G401 (cell line): ENCODE results near the gene KRTAP10-2. TPM values are rescaled to one million over a fixed set of nuclear protein-coding genes. Genes with fewer than 3 reads are reported as not detected.

Source experiments
- DNase-seq: peaks from one replicate; pipeline ENCODE4 v3.0.0-alpha.2; 2015; ENCODE audit warnings: low spot score
- in situ Hi-C: cut with HindIII; loops from 2 replicates; pipeline ENCODE4 v1.10.0; 2016; ENCODE audit warnings: low sequenced_read_pairs, mixed read lengths
- total RNA-seq: library from RNA; depleted of rRNA; stranded (reverse); fragments of >200 nt; shearing (Covaris generic); gene quantifications from 2 replicates; pipeline ENCODE4 v1.2.3, GENCODE V29; 2014

The KRTAP10-2 gene
- total RNA-seq, 1 experiment from 2014 or later, result not detected

DNA sequence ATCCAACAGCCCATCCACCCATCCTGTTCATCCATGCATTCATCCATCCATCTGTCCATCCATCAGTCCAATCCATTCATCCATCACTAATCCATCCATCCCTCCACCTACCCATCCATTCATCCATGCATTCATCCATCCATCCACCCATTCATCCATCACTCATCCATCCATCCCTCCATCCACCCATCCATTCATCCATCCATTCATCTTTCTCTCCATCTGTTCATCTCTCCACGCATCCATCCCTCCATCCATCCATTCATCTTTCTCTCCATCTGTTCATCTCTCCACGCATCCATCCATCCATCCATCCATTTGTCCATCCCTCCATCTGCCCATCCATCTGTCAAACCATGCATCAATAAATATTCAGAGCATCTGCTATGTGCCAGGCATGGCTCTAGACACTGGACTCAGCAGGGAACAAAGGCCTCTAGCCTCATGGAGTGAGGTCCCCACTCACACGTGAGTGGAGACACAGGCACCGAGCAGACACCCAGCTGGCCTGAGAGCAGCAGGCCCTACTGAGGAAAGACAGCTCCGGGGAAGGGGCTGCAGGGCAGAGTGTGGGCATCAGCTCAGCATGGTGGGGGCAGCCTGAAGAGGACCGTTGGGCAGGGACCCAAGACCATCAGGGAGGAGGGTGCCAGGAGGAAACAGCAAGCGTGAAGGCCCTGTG, 20.9 kb downstream of the KRTAP10-2 start:
- in situ Hi-C loops, result no loop called here

DNA sequence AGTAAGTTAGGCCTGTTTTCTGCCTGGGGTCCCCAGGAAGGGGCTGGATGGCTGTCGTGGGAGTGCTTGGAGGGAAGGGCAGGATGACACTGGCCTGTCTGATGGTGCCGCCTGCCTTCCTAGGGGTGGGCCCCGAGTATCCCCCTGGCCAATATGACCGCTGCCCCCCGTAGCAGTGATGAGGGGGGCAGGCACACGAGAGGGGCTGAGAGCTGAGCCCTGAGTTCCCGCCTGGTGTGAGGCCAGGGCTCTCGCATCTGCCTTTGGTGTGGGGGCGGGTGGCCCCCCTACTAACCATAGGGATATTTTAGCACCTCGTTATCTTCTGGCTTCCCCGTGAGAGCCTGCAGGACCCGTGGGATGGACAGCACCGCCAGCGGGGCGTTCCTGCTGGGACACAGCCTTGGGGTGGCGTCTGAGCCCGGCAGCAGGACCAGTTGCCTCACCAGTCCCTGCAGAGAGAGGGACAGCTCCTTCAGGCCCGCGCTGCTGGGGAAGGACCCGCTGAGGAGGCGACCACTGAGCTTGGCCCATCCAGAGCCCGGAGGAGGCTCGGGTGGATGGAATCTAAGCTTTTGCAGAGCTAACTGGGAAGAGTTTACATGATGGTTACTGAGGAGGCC, 21.7 kb downstream of the KRTAP10-2 start:
- no peak for DNase-seq
- in situ Hi-C loops, result no loop called here

More for the DNA sequence above, 20.9 kb downstream of the KRTAP10-2 start:
- no peak for DNase-seq

DNA sequence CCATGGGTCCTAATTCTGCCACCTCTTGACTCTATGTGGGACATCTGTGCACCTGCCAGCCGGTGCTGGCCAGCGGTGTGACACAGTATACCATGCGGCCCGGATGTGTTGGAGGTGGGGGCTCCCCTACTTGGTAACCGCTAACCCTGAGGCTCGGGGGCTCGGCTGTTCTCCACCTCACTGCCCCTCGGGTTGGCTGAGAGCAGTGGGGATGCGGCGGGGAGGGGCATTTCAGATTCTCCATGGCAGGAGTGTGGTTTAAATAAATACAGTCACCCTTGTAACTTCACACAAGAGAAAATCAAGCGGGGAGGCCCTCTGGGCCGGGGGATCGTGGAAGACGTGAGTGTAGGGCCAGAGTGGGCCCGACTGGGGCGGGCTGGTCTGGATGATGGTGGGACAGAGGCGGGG, 22.3 kb downstream of the KRTAP10-2 start:
- no peak for DNase-seq
- in situ Hi-C loops, result no loop called here

DNA sequence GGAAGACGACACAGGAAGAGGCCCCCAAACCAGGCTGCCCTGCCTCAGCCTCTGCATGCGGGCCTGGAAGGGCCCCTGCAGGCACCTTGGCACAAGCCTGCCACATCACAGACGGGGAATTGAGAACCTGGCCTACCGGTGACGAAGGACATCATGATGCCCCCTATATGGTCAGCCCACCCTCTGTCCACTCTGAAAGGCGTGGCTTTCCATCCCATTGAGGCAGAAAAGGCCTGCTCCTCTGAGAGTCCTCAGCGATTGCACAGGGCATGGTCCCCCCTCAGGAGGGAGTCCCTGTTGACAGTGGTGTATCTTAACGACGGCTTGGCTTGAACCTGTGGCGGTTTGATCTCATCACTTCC, 22.7 kb downstream of the KRTAP10-2 start:
- in situ Hi-C loops, result no loop called here
- DNase-seq, result no peak

DNA sequence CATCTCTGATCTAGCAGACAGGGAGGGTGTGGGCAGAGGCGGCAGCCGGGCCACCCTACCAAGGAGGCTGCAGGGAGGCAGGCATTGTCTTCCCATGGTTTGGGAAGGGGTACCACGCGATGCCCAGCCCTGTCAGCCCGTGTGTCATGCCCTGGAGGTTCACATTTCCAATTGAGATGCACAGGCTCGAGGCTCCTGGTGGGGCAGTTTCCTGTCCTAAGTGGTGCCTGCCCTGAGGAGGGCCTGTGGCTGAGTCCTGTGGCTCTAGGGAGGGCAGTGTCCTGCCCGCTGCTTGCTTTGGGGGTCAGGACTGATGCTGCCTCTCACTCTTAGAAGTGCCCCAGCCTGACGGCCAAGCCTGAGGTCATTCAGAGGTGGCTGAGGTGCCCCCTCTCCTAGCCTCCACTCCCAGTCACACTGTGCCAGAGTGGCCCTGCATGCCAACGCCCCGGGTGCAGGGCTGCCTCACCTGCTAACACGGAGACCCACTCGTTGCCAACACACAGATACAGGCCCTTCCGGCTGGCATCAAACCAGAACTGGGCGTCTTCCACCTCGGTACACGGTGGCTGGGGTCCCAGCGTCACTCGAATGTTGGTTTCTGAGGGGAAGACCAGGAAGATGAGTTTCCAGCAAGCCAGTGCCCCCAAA, 23.2 kb downstream of the KRTAP10-2 start:
- in situ Hi-C loops, result no loop called here
- DNase-seq, result no peak

DNA sequence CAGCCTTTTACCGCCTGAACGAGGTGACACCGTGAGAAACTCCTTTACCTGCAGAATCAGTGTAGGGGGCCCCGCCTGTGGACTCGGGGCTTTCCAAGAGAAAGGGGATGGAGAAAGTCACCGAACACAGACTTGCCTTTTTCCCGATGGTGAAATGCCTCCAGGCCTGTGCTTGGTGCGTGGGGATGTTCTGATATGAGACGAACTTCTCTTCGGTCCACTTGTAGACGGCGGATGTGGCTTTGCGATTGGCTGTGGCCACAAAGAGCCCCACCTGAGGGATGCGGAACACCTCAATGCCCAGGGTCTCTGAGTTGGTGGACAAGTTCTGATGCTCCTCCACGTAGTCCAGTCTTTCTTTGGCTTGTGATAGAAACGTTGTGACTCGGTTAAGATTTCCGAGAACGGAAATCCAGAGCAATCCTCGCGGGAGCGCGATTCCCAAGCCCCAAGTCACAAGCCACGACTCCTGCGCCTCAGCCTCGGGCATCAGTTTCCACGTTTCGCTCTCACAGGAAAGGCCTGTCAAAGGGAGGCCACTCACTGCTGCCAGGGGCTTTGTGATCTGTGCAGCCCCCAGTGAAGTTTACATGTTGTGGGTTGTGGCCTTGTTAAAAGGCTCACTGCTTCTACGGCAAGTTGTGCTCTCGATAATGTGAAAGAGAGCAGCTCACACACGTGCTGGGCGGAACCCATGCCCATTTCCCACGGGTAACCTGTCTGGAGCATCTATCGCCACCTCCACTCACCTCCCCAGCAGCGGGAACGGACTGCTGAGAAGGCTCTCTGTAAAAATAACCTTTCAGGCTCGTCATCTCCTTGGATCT, 23.9 kb downstream of the KRTAP10-2 start:
- in situ Hi-C loops, result no loop called here

DNA sequence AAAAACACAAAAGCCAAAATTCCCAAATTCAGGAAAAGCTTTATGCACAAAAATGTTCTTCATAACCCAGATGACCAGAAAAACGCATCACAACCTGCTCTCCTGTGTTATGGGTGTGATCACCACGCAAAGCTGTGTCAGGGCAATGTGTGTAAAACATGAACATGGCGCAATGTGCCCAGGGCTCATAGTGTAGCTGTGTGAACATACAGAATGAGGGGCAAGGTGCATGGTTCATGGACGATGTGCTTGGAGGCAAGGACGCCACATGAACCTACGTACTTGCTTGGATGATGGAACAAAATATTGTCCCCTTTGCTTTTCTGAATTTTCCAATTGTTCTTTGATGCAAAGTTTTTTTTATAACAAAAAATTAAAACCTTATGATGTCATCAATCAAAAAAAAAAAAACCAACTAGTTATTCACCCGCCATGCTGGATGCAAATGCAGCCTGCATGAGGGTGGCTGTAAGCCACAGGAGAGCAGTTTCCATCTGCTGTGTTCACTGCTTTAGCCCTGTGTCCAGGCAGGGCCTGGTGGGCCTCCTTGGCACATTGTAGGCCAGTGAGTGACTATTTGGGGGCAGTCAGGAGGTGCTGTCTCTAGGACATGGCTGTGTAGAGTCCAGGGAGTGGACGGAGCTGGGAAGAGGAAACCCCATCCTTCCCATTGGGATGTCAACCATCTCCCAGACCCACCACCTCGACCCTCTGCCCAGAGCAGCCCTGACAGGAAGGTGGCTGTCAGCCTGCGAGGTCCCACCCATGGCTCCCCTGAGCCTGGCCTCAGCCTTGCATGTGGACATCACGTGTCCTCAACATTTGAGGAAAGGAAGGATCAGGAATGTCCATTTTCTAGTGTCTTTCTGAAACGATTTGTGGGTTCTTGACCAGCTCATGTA, 25.0 kb downstream of the KRTAP10-2 start:
- DNase-seq, result no peak
- in situ Hi-C loops, result no loop called here

More for the DNA sequence above, 23.9 kb downstream of the KRTAP10-2 start:
- DNase-seq, result no peak

DNA sequence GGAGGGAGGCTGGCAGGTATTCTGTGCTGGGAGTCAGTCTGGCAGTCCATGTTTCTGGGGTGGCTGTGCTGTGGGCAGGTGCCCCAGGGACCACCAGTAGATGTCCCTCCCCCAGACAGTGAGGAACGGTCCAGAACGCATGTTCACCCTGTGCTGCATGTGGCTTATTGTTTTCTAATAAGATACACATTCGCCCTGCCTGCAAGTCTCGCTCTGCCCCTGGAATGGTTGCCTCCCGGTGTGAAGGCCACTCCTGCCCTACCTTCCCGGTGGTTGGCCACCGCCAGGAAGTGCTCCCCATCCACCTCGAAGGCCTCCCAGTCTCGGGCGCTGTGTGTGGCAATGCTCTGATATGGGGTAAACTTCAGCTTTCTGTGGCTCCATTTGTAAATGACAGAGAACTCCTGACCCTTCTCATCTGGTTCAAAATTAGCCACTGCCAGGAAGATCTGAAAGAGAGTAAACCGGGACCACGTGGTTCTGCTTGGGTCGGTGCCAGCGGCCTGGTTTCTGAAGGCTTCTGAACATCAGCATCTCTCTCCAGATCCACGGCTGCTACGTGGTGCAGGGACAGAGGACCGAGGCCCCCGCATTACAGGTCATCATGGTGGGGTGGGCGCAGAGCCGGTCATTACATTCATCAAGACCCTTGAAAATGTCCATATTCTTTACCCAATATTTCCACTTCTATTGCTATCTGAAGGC, 25.8 kb downstream of the KRTAP10-2 start:
- no peak for DNase-seq
- in situ Hi-C loops, result no loop called here

DNA sequence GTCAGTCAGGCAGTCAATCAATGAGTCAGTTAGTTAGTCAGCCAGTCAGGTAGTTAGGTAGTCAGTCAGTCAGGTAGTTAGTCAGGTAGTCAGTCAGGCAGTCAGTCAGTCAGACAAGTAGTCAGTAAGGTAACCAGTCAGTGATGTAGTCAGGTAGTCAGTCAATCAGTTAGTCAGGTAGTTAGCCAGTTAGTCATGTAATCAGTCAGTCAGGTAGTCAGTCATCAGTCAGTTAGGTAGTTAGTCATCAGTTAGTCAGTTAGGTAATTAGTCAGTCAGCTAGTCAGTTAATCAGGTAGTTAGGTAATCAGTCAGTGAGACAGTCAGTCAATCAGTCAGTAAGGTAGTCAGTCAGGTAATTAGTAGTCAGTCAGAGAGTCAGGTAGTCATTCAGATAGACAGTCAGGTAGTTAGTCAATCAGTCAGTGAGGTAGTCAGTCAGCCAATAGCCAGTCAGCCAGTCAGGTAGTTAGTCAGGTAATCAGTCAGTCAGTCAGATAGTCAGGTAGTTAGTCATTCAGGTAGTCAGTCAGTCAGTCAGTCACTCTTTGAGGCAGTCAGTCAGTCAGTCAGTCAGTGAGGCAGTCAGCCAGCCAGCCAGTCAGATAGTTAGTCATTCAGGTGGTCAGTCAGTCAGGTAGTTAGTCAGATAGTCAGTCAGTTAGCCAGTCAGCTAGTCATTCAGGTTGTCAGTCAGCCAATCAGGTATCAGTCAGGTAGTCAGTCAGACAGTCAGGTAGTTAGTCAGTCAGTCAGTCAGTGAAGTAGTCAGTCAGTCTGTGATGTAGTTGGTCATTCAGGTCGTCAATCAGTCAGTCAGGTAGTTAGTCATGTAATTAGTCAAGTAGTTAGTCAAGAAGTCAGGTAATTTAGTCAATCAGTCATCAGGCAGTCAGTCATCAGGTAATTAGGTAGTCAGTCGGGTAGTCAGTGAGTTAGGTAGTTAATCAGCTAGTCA, 26.6 kb downstream of the KRTAP10-2 start:
- in situ Hi-C loops, result no loop called here
- no peak for DNase-seq

DNA sequence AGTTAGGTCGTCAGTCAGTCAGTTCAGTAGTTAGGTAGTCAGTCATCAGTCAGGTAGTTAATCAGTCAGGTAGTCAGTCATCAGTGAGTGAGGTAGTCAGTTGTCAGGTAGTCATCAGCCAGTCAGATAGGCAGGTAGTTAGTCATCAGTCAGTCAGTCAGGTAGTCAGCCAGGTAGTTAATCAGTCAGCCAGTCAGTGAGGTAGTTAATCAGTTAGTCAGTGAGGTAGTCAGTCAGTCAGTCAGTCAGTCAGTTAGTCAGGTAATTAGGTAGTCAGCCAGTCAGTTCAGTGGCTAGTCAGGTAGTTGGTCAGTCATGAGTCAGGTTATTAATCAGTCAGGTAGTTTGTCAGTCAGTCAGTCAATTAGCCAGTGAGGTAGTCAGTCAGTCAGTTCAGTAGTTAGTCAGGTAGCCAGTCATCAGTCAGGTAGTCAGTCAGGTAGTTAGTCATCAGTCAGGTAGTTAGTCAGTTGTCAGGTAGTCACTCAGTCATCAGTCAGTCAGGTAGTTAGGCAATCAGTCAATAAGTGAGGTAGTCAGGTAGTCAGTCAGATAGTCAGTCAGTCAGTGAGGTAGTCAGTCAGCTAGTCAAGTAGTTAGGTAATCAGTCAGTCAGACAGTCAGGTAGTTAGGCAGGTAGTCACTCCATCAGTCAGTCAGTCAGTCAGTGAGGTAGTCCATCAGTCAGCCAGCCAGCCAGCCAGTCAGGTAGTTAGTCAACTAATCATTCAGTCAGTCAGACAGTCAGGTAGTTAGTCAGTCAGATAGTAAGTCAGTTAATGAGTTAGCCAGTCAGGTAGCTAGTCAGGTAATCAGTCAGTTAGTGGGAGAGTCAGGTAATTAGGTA, 27.5 kb downstream of the KRTAP10-2 start:
- in situ Hi-C loops, result no loop called here
- no peak for DNase-seq

DNA sequence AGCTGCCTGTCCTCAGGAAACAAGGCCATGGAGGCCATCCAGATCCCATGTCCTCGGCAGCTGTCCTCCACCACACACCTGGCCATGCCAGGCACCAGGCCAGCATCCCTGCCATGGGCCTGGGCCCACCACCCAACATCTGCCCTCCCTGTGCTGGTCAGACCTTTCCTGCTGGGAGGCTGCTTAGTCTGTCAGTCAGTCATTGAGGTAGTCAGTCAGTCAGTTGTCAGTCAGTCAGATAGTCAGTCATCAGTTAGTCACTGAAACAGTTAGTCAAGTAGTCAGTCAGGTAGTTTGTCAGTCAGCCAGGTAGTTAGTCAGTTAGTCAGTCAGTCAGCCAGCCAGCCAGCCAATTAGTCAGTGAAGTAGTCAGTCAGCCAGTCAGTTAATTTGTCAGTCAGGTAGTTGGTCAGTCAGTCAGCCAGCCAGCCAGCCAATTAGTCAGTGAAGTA, 28.5 kb downstream of the KRTAP10-2 start:
- DNase-seq, result no peak
- in situ Hi-C loops, result no loop called here

DNA sequence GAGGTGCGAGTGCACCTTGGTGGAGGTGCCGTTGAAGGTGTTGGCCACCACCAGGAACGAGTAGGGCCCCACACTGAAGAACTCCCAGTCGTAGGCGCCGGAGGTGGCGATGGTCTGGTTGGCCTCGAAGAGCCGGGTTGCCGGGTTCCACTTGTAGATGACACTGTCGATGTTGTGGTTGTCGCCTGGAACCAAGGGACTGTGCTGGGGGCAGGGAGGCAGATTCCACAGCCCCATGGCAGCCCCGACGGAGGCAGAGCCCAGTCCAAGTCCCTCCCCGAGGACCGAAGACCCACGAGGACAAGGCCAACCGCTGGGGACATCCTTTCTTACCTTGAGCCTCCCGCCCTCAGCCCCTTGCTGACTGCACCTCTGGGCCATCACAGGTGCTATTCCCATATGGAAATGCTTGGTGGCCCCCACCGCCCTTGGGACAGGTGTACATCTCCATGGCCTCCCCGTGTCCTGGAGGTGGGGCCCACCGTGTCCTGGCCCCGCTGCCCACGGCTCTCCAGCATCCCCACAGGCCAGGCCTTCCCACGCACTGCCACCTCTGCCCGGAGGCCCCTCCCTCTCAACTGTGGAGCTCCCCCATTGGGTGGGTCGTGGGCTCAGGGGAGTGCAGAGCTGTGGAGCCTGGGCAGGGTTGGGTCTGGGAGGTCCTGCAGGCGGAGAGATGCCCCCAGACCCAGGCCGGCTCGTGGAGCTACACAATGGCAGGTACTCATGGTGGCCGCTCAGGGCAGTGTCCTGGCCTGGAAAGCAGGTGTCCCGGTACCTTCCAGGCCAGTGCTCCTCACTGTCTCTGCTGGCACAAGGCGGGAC, 29.2 kb downstream of the KRTAP10-2 start:
- in situ Hi-C loops, result no loop called here
- DNase-seq, result no peak

DNA sequence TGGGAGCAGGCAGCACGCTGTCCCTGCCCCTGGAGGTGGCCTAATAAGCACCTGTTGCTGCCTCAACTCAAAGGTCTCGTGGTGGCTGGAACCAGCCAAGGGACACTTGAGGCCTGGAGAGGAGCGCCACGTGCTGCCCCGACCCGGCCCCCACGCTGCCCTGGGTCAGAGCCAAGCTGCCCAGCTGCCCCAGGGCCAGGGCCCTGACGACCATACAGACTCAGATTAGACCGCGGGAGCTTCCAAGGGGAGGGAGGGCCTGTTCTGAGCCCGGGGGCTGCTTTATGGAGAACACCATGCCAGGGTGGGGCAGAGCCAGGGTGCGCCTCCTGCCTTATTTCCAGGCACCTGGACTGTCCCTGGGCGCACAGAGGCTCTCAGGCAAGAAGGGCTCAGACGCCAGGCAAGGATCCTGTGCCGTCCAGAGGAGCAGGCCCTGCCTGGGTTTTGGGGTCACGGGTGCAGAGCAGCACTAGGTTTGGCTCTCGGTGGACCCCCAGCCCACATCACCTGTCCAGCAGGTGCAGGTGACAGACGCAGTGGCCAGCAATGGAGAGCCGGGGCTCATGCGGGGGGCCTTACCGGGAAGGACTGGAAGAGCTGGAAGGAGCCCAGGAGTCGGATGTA, 29.9 kb downstream of the KRTAP10-2 start:
- in situ Hi-C loops, result no loop called here
- no peak for DNase-seq

DNA sequence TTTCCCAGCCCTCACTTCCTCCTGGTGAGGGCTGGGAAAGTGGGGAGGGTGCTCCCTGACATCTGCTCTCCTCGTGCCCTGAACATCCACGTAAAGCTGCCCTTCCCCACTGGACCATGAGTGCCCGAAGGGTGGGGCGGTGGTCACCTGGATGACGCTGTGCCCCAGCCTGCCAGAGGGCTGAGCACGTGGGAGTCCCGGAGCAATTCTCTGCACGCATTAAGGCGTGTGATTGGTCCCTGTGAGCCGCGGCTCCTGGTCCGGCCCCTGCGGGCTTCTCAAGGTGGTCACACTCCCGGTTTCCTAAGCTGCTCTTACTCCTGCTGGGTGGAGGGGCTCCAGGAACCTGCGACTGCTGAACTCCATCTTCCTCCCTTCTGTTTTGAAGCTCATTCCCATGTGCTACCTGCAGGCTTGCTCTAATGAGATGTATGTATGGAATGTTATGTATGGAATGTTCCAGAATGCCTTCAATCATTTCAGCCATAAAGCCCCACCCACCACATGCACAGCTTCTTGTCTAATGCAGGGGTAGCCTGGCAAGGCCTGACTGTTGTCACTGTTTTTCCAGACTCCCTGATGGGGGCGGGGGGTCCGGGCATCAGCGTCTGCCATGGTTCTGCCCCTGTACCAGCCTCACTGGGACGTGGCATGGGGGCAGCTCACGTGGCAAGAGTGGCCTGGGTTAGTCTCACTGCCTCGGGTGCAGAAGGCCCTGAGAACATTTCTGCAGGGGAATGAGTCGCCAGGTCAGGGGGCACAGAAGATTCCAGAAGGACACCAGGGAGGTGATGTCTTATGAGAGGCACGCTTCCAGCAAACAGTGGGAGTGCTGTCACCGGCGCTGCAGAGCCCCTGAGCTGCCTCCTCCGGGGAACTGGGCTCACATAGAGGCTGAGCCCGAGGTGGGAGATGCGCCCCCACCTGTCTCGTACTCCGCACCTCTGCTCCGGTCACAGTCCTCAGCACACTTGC, 30.7 kb downstream of the KRTAP10-2 start:
- DNase-seq, result no peak
- in situ Hi-C loops, result no loop called here
